SK-N-SH treated with all-trans-retinoic acid at 6 μM for 48 hours (cell line): ENCODE data around the gene BROX.

ENCODE experiments used
- ATAC-seq: fragments of 200-7000 bp; cut with Tn5 transposase; 3 replicates; pipeline ENCODE4 v1.9.1; 2020; ENCODE audit warnings: mild to moderate bottlenecking, moderate library complexity
- ARNTL ChIP-seq: fragments of 450-650 bp; formaldehyde crosslinking; IDR thresholded peaks from 2 replicates; pipeline ENCODE4 v1.5.0; 2020; ENCODE audit warnings: low read depth, mild to moderate bottlenecking, moderate library complexity, borderline replicate concordance
- BACH2 ChIP-seq: fragments of 250-450 bp; sonication (Bioruptor Pico); IDR thresholded peaks from 2 replicates; pipeline ENCODE4 v1.9.0; 2021; ENCODE audit warnings: mild to moderate bottlenecking, borderline replicate concordance
- CSDC2 ChIP-seq: fragments of 250-450 bp; sonication (Bioruptor Pico); IDR thresholded peaks from 2 replicates; pipeline ENCODE4 v1.5.0; 2020; ENCODE audit warnings: mild to moderate bottlenecking, moderate library complexity
- ESRRG ChIP-seq: fragments of 250-450 bp; sonication (Bioruptor Pico); IDR thresholded peaks from 2 replicates; pipeline ENCODE4 v1.6.1; 2021; ENCODE audit warnings: mild to moderate bottlenecking
- GLIS3 ChIP-seq: fragments of 250-450 bp; sonication (Bioruptor Pico); IDR thresholded peaks from 2 replicates; pipeline ENCODE4 v1.5.0; 2020; ENCODE audit warnings: mild to moderate bottlenecking, moderate library complexity
- ISL1 ChIP-seq: fragments of 250-450 bp; sonication (Bioruptor Pico); IDR thresholded peaks from 2 replicates; pipeline ENCODE4 v2.1.2; 2022; ENCODE audit warnings: mild to moderate bottlenecking, moderate library complexity
- OSR1 ChIP-seq: fragments of 250-450 bp; sonication (Bioruptor Pico); IDR thresholded peaks from 2 replicates; pipeline ENCODE4 v1.8.0; 2022; ENCODE audit warnings: moderate library complexity, mild to moderate bottlenecking, inconsistent platforms
- PPARA ChIP-seq: fragments of 250-450 bp; sonication (Bioruptor Pico); IDR thresholded peaks from 2 replicates; pipeline ENCODE4 v1.5.0; 2020; ENCODE audit warnings: mild to moderate bottlenecking, borderline replicate concordance
- RARB ChIP-seq: fragments of 250-450 bp; sonication (Bioruptor Pico); IDR thresholded peaks from 2 replicates; pipeline ENCODE4 v1.8.0; 2021; ENCODE audit warnings: mild to moderate bottlenecking, moderate library complexity
- SNAI2 ChIP-seq: fragments of 250-450 bp; sonication (Bioruptor Pico); IDR thresholded peaks from 2 replicates; pipeline ENCODE4 v1.5.0; 2020; ENCODE audit warnings: mild to moderate bottlenecking, moderate library complexity
- TCF4 ChIP-seq: fragments of 250-450 bp; sonication (Bioruptor Pico); IDR thresholded peaks from 2 replicates; pipeline ENCODE4 v1.8.0; 2021; ENCODE audit warnings: mild to moderate bottlenecking, moderate library complexity, borderline replicate concordance
- TOX ChIP-seq: fragments of 250-450 bp; sonication (Bioruptor Pico); IDR thresholded peaks from 2 replicates; pipeline ENCODE4 v1.8.0; 2021; ENCODE audit warnings: mild to moderate bottlenecking, moderate library complexity, borderline replicate concordance
- ZC3H10 ChIP-seq: fragments of 250-450 bp; sonication (Bioruptor Pico); IDR thresholded peaks from 2 replicates; pipeline ENCODE4 v1.5.1; 2021; ENCODE audit warnings: mild to moderate bottlenecking, moderate library complexity
- ZFP3 ChIP-seq: fragments of 250-450 bp; sonication (Bioruptor Pico); IDR thresholded peaks from 2 replicates; pipeline ENCODE4 v1.5.0; 2020; ENCODE audit warnings: mild to moderate bottlenecking, moderate library complexity
- ZFP30 ChIP-seq: fragments of 450-650 bp; formaldehyde crosslinking; IDR thresholded peaks from 2 replicates; pipeline ENCODE4 v1.5.0; 2022; ENCODE audit warnings: mild to moderate bottlenecking, moderate library complexity
- ZNF565 ChIP-seq: fragments of 450-650 bp; formaldehyde crosslinking; conservative IDR thresholded peaks from 2 replicates; pipeline ENCODE4 v1.5.0; 2020; ENCODE audit warnings: low read depth, mild to moderate bottlenecking, moderate library complexity
- ZNF70 ChIP-seq: fragments of 450-650 bp; formaldehyde crosslinking; IDR thresholded peaks from 2 replicates; pipeline ENCODE4 v1.5.0; 2020; ENCODE audit warnings: mild to moderate bottlenecking, moderate library complexity
- ZNF8 ChIP-seq: fragments of 450-650 bp; formaldehyde crosslinking; IDR thresholded peaks from 2 replicates; pipeline ENCODE4 v1.5.0; 2020; ENCODE audit warnings: mild to moderate bottlenecking, moderate library complexity
- TF ChIP-seq, protein P1 (sequence below): fragments of 250-450 bp; sonication (Bioruptor Pico); IDR thresholded peaks from 2 replicates; pipeline ENCODE4 v1.5.1; 2020; ENCODE audit warnings: low read depth, mild to moderate bottlenecking, moderate library complexity
- TF ChIP-seq, protein P2 (sequence below): fragments of 250-450 bp; sonication (Bioruptor Pico); IDR thresholded peaks from 2 replicates; pipeline ENCODE4 v1.8.0; 2020; ENCODE audit warnings: mild to moderate bottlenecking, moderate library complexity, borderline replicate concordance
- TF ChIP-seq, protein P3 (sequence below): fragments of 250-450 bp; sonication (Bioruptor Pico); IDR thresholded peaks from 2 replicates; pipeline ENCODE4 v1.5.1; 2021; ENCODE audit warnings: mild to moderate bottlenecking, moderate library complexity
- TF ChIP-seq, protein P4 (sequence below): fragments of 250-450 bp; sonication (Bioruptor Pico); IDR thresholded peaks from 2 replicates; pipeline ENCODE4 v1.8.0; 2021; ENCODE audit warnings: low read depth, mild to moderate bottlenecking, moderate library complexity, borderline replicate concordance

Gene BROX

DNA sequence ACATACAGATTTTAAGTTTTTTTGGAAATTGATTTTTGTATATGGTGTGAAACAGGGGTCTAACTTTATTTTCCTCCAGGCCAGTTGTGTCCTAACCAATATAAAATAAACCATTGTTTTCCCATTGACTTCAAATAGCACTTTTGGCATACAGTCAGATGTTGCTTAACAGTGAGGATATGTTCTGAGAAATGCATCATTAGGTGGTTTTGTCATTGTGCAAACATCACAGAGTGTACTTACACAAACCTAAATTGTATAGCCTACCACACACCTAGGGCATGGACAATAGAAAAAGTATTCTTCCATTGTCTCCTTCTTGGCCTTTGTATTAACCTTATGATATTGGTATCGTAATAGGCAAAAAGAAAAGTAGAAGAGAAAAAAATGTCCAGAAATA is 65.1 kb downstream of the BROX start:
- TF ChIP-seq ZNF565 (CRISPR knock-in tag): no peak
- TF ChIP-seq, protein P1, sequence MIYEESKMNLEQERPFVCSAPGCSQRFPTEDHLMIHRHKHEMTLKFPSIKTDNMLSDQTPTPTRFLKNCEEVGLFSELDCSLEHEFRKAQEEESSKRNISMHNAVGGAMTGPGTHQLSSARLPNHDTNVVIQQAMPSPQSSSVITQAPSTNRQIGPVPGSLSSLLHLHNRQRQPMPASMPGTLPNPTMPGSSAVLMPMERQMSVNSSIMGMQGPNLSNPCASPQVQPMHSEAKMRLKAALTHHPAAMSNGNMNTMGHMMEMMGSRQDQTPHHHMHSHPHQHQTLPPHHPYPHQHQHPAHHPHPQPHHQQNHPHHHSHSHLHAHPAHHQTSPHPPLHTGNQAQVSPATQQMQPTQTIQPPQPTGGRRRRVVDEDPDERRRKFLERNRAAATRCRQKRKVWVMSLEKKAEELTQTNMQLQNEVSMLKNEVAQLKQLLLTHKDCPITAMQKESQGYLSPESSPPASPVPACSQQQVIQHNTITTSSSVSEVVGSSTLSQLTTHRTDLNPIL (CRISPR knock-in tag): no peak
- TF ChIP-seq BACH2 (CRISPR knock-in tag): no peak
- TF ChIP-seq ZNF70 (CRISPR knock-in tag): no peak
- TF ChIP-seq ISL1: no peak
- TF ChIP-seq OSR1 (CRISPR knock-in tag): no peak
- no peak for TF ChIP-seq RARB (CRISPR knock-in tag)
- TF ChIP-seq ARNTL (CRISPR knock-in tag): no peak
- TF ChIP-seq ZFP3 (CRISPR knock-in tag): no peak
- no peak for TF ChIP-seq CSDC2 (CRISPR knock-in tag)
- ATAC-seq: no peak

DNA sequence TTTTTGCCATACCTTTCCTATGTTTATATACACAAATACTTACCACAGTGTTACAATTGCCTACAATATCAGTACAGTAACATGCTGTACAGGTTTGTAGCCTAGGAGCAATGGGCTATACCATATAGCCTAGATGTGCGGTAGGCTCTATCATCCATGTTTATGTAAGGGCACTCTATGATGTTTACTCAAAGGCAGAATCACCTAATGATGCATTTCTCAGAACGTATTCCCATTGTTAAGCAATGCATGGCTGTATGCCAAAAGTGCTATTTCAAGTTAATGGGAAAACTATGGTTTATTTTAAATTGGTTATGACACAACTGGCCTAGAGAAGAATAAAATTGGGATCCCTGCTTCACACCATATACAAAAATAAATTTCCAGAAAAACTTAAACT is 65.6 kb downstream of the BROX start:
- no peak for ATAC-seq
- TF ChIP-seq ZNF70 (CRISPR knock-in tag): no peak
- TF ChIP-seq PPARA (CRISPR knock-in tag): no peak
- no peak for TF ChIP-seq OSR1 (CRISPR knock-in tag)
- TF ChIP-seq, protein P2, sequence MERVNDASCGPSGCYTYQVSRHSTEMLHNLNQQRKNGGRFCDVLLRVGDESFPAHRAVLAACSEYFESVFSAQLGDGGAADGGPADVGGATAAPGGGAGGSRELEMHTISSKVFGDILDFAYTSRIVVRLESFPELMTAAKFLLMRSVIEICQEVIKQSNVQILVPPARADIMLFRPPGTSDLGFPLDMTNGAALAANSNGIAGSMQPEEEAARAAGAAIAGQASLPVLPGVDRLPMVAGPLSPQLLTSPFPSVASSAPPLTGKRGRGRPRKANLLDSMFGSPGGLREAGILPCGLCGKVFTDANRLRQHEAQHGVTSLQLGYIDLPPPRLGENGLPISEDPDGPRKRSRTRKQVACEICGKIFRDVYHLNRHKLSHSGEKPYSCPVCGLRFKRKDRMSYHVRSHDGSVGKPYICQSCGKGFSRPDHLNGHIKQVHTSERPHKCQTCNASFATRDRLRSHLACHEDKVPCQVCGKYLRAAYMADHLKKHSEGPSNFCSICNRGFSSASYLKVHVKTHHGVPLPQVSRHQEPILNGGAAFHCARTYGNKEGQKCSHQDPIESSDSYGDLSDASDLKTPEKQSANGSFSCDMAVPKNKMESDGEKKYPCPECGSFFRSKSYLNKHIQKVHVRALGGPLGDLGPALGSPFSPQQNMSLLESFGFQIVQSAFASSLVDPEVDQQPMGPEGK: no peak
- TF ChIP-seq, protein P3, sequence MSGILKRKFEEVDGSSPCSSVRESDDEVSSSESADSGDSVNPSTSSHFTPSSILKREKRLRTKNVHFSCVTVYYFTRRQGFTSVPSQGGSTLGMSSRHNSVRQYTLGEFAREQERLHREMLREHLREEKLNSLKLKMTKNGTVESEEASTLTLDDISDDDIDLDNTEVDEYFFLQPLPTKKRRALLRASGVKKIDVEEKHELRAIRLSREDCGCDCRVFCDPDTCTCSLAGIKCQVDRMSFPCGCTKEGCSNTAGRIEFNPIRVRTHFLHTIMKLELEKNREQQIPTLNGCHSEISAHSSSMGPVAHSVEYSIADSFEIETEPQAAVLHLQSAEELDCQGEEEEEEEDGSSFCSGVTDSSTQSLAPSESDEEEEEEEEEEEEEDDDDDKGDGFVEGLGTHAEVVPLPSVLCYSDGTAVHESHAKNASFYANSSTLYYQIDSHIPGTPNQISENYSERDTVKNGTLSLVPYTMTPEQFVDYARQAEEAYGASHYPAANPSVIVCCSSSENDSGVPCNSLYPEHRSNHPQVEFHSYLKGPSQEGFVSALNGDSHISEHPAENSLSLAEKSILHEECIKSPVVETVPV (CRISPR knock-in tag): no peak
- no peak for TF ChIP-seq ZNF8 (CRISPR knock-in tag)
- TF ChIP-seq RARB (CRISPR knock-in tag): no peak

DNA sequence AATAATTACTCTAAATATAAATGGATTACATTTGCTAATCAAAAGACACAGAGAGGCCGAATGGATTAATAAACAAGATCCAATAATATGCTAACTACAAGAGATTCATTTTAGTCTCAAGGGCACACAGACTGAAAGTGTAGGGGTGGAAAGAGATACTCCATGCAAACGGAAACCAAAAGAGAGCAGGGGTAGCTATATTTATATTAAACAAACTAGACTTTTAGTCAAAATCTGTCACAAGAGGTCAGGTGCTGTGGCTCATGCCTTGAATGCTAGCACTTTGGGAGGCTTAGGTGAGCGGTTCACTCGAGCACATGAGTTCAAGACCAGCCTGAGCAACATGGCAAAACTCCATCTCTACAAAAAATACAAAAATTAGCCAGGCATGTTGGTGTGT is 68.9 kb downstream of the BROX start:
- no peak for ATAC-seq
- TF ChIP-seq TCF4 (CRISPR knock-in tag): no peak
- TF ChIP-seq TOX (CRISPR knock-in tag): no peak
- TF ChIP-seq, protein P3 (CRISPR knock-in tag): no peak
- no peak for TF ChIP-seq SNAI2 (CRISPR knock-in tag)
- TF ChIP-seq GLIS3: no peak
- no peak for TF ChIP-seq ARNTL (CRISPR knock-in tag)
- no peak for TF ChIP-seq ZNF8 (CRISPR knock-in tag)
- no peak for TF ChIP-seq BACH2 (CRISPR knock-in tag)

DNA sequence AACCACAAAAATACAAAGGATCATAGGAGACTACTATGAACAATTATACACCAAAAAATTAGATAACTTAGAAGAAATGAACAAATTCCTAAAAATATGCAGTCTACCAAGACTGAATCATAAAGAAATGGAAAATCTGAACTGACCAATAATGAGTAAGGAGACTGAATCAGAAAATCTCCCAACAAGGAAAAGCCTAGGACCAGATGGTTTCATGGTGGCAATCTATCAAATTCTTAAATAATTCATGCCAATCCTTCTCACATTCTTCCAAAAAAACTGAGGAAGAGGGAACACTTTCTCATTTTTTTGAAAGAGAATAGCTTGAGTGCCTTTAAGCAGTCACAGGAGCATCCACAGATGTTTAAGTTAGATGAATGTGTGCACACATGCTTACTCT is 70.7 kb downstream of the BROX start:
- TF ChIP-seq ISL1 (no peak), RARB (CRISPR knock-in tag) (no peak)

DNA sequence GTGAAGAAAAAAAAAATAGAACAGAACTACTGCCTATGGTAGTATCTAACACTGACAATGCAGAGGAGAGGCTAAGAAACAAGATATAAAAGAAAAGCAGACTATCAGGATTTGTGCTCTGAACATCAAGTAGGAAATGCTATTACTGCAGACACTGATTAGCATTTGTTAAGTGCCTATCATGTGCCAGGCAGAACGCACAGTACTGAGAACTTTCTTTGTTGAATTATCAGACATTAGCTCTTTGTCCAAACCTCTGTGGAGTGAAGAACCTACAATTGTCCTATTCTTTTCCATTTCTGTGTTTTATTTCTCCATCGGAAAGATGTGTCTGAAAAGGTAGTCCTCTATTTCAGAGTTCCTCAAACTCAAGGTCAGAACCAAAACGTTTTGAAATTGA is 72.0 kb downstream of the BROX start:
- TF ChIP-seq ZFP30: no peak
- TF ChIP-seq CSDC2 (CRISPR knock-in tag): no peak
- no peak for TF ChIP-seq ZNF70 (CRISPR knock-in tag)
- TF ChIP-seq ARNTL (CRISPR knock-in tag): no peak
- no peak for TF ChIP-seq ZNF8 (CRISPR knock-in tag)
- no peak for TF ChIP-seq ZFP3 (CRISPR knock-in tag)
- TF ChIP-seq SNAI2 (CRISPR knock-in tag): no peak
- TF ChIP-seq ZNF565 (CRISPR knock-in tag): no peak
- TF ChIP-seq ZC3H10 (CRISPR knock-in tag): no peak
- TF ChIP-seq OSR1 (CRISPR knock-in tag): no peak
- TF ChIP-seq, protein P2: no peak
- TF ChIP-seq BACH2 (CRISPR knock-in tag): no peak
- no peak for TF ChIP-seq TCF4 (CRISPR knock-in tag)
- no peak for TF ChIP-seq TOX (CRISPR knock-in tag)
- no peak for TF ChIP-seq PPARA (CRISPR knock-in tag)
- TF ChIP-seq ISL1: no peak
- TF ChIP-seq, protein P4, sequence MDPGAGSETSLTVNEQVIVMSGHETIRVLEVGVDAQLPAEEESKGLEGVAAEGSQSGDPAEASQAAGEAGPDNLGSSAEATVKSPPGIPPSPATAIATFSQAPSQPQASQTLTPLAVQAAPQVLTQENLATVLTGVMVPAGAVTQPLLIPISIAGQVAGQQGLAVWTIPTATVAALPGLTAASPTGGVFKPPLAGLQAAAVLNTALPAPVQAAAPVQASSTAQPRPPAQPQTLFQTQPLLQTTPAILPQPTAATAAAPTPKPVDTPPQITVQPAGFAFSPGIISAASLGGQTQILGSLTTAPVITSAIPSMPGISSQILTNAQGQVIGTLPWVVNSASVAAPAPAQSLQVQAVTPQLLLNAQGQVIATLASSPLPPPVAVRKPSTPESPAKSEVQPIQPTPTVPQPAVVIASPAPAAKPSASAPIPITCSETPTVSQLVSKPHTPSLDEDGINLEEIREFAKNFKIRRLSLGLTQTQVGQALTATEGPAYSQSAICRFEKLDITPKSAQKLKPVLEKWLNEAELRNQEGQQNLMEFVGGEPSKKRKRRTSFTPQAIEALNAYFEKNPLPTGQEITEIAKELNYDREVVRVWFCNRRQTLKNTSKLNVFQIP (CRISPR knock-in tag): no peak
- no peak for TF ChIP-seq GLIS3
- TF ChIP-seq ESRRG (CRISPR knock-in tag): no peak
- TF ChIP-seq, all 23 proteins: peak for 0
- no peak for ATAC-seq

More for the DNA sequence above, 70.7 kb downstream of the BROX start:
- no peak for ATAC-seq
